Measurements from ENCODE around the gene CPLANE1.

DNA sequence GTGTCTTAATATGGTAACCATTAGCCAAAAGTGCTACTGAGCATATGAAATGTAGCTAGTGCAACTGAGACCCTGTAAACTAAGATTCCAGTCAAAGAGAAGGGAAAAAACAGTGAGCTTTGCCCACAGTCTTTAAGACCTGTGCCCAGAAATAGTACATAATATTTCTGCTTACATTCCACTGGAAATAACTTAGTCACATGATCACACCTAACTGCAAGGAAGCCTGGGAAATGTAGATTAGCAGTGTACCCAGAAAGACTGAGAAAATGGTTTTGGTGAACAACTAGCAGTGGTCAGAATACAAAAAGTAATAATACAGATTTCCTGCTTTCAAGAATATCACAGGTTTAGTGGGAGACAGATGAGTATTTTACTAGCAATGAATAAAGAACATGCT lies 2.5 kb upstream of the CPLANE1 start:
- no peak for TF ChIP-seq POLR2AphosphoS5 (IDR thresholded peaks at IDR 0.05; ENCODE audit: low read depth, low read length)
- TF ChIP-seq, protein P1, sequence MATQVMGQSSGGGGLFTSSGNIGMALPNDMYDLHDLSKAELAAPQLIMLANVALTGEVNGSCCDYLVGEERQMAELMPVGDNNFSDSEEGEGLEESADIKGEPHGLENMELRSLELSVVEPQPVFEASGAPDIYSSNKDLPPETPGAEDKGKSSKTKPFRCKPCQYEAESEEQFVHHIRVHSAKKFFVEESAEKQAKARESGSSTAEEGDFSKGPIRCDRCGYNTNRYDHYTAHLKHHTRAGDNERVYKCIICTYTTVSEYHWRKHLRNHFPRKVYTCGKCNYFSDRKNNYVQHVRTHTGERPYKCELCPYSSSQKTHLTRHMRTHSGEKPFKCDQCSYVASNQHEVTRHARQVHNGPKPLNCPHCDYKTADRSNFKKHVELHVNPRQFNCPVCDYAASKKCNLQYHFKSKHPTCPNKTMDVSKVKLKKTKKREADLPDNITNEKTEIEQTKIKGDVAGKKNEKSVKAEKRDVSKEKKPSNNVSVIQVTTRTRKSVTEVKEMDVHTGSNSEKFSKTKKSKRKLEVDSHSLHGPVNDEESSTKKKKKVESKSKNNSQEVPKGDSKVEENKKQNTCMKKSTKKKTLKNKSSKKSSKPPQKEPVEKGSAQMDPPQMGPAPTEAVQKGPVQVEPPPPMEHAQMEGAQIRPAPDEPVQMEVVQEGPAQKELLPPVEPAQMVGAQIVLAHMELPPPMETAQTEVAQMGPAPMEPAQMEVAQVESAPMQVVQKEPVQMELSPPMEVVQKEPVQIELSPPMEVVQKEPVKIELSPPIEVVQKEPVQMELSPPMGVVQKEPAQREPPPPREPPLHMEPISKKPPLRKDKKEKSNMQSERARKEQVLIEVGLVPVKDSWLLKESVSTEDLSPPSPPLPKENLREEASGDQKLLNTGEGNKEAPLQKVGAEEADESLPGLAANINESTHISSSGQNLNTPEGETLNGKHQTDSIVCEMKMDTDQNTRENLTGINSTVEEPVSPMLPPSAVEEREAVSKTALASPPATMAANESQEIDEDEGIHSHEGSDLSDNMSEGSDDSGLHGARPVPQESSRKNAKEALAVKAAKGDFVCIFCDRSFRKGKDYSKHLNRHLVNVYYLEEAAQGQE (IDR thresholded peaks at IDR 0.05; ENCODE audit: insufficient read depth in 1 of 2, low read depth in 2 of 2, low read length in 2 of 2): no peak
- TF ChIP-seq TAF1 (IDR thresholded peaks at IDR 0.05; ENCODE audit: borderline replicate concordance, insufficient read depth, low read length): no peak
- no peak for TF ChIP-seq FOXP2 (optimal IDR thresholded peaks at IDR 0.05; ENCODE audit: borderline replicate concordance, extremely low read depth, extremely low read length, insufficient read depth)

Data from PFSK-1 (cell line).